DOHH2 (cell line): Measurements from ENCODE around the gene KRT24.

Source experiments
- H3F3A ChIP-seq: fragments of 200-600 bp; sonication (generic), shearing (Covaris generic); 2 replicates; pipeline ENCODE4 v1.6.0; 2016; ENCODE audit warnings: antibody characterized with exemption, mild to moderate bottlenecking; ENCODE audit not compliant: control insufficient read depth, insufficient read depth
- H3K27ac ChIP-seq: fragments of 200-600 bp; sonication (generic); 2 replicates; pipeline ENCODE4 v1.5.1; 2014; ENCODE audit warnings: low read depth, mild to moderate bottlenecking, low read length, moderate library complexity
- H3K27me3 ChIP-seq: fragments of 200-600 bp; sonication (generic); 2 replicates; pipeline ENCODE4 v1.6.1; 2014; ENCODE audit warnings: mild to moderate bottlenecking, low read length, mixed read lengths; ENCODE audit not compliant: control insufficient read depth
- H3K36me3 ChIP-seq: fragments of 200-600 bp; sonication (generic); 2 replicates; pipeline ENCODE4 v1.6.1; 2014; ENCODE audit warnings: mild to moderate bottlenecking, low read length, moderate library complexity, mixed read lengths; ENCODE audit not compliant: control insufficient read depth
- H3K4me1 ChIP-seq: fragments of 200-600 bp; sonication (generic); 2 replicates; pipeline ENCODE4 v1.6.1; 2014; ENCODE audit warnings: mild to moderate bottlenecking, low read length, mixed read lengths; ENCODE audit not compliant: control insufficient read depth
- H3K4me2 ChIP-seq: fragments of 200-600 bp; sonication (generic); 2 replicates; pipeline ENCODE4 v1.6.0; 2014; ENCODE audit warnings: mild to moderate bottlenecking, low read length, moderate library complexity
- H3K4me3 ChIP-seq: fragments of 200-600 bp; sonication (generic); 2 replicates; pipeline ENCODE4 v1.5.1; 2014; ENCODE audit warnings: mild to moderate bottlenecking, low read length, mixed read lengths
- H3K79me2 ChIP-seq: fragments of 200-600 bp; sonication (generic); 2 replicates; pipeline ENCODE4 v1.6.1; 2014; ENCODE audit warnings: mild to moderate bottlenecking, low read length, mixed read lengths; ENCODE audit not compliant: control insufficient read depth
- H3K9me2 ChIP-seq: fragments of 200-600 bp; sonication (generic); replicated peaks from 2 replicates; pipeline ENCODE4 v1.6.1; 2014; ENCODE audit warnings: mild to moderate bottlenecking, low read length, mixed read lengths; ENCODE audit not compliant: control insufficient read depth
- H3K9me3 ChIP-seq: fragments of 200-600 bp; sonication (generic); 2 replicates; pipeline ENCODE4 v1.6.1; 2014; ENCODE audit warnings: antibody characterized with exemption, low read length, mixed read lengths; ENCODE audit not compliant: control insufficient read depth, insufficient read depth
- H4K20me1 ChIP-seq: fragments of 200-600 bp; sonication (generic); 2 replicates; pipeline ENCODE4 v1.6.0; 2014; ENCODE audit warnings: low read depth, mild to moderate bottlenecking, antibody characterized with exemption, low read length, moderate library complexity; ENCODE audit not compliant: control insufficient read depth, insufficient read depth
- CTCF ChIP-seq: fragments of 200-600 bp; sonication (generic); IDR thresholded peaks from one replicate; pipeline ENCODE4 v1.5.1; 2014; ENCODE audit warnings: antibody characterized with exemption, mild to moderate bottlenecking, low read depth, low read length; ENCODE audit not compliant: poor library complexity, severe bottlenecking
- EZH2phosphoT487 ChIP-seq: fragments of 200-600 bp; sonication (generic); IDR thresholded peaks from 2 replicates; pipeline ENCODE4 v1.6.1; 2017; ENCODE audit warnings: borderline replicate concordance, mild to moderate bottlenecking, antibody characterized with exemption, low read length, moderate library complexity, mixed read lengths

The KRT24 gene

DNA sequence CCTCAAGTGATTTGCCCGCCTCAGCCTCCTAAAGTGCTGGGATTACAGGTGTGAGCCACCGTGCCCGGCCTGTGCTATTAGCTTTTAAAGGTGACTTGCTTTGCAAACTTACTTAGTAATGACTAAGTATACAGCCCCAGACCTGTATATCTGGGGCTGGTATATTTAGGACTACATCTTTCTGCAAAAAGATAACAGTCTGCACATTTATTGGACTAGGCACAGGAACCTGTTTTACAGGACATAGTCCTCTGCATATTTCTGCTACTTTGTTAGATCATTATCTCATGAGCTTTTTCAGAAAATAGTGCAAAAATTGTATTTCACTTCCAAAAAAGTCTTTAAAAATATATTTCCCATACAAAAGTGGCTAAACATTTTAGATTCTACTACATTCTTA is 1.3 kb downstream of the KRT24 start:
- Histone ChIP-seq H3K79me2 (no peaks in the 10 kb centered on the region), H3K4me2 (no peak overlapping the region), H3K9me3 (no peaks in the 10 kb centered on the region), H3K9me2 (no peaks in the 10 kb centered on the region), H3K4me3 (no peak overlapping the region), H3K27ac (no peak overlapping the region), H3K27me3 (peaks cover 14% of the 10 kb centered on the region), H3K36me3 (no peaks in the 10 kb centered on the region), H3K4me1 (no peaks in the 10 kb centered on the region), H4K20me1 (no peaks in the 10 kb centered on the region), H3F3A (no peaks in the 10 kb centered on the region)
- TF ChIP-seq CTCF: no peak
- TF ChIP-seq EZH2phosphoT487: no peak

GRCh38 chr17:40699853-40700252 is 3.7 kb downstream of the KRT24 start:
- no peak for TF ChIP-seq EZH2phosphoT487
- TF ChIP-seq CTCF: no peak
- no peaks in the 10 kb centered on the region for H3K4me1 ChIP-seq
- no peaks in the 10 kb centered on the region for H3K36me3 ChIP-seq
- H3K27ac ChIP-seq: no peak overlapping the region
- no peaks in the 10 kb centered on the region for H3K9me2 ChIP-seq
- no peak overlapping the region for H3K4me2 ChIP-seq
- no peaks in the 10 kb centered on the region for H4K20me1 ChIP-seq
- no peaks in the 10 kb centered on the region for H3F3A ChIP-seq
- peaks cover 19% of the 10 kb centered on the region for H3K27me3 ChIP-seq
- no peak overlapping the region for H3K4me3 ChIP-seq
- H3K9me3 ChIP-seq: no peaks in the 10 kb centered on the region
- no peaks in the 10 kb centered on the region for H3K79me2 ChIP-seq

- no peaks in the 10 kb centered on the region for H3F3A ChIP-seq
- no peaks in the 10 kb centered on the region for H3K79me2 ChIP-seq
- no peaks in the 10 kb centered on the region for H3K9me3 ChIP-seq
- TF ChIP-seq EZH2phosphoT487 (no peak), CTCF (no peak)
- H3K9me2 ChIP-seq: no peaks in the 10 kb centered on the region
- H4K20me1 ChIP-seq: no peaks in the 10 kb centered on the region
- H3K36me3 ChIP-seq: no peaks in the 10 kb centered on the region
- H3K27ac ChIP-seq: no peak overlapping the region
- no peak overlapping the region for H3K4me2 ChIP-seq
- no peak overlapping the region for H3K4me3 ChIP-seq
- peaks cover 16% of the 10 kb centered on the region for H3K27me3 ChIP-seq
- no peaks in the 10 kb centered on the region for H3K4me1 ChIP-seq
Measured at GRCh38 chr17:40699371-40699770, 4.2 kb downstream of the KRT24 start.

DNA sequence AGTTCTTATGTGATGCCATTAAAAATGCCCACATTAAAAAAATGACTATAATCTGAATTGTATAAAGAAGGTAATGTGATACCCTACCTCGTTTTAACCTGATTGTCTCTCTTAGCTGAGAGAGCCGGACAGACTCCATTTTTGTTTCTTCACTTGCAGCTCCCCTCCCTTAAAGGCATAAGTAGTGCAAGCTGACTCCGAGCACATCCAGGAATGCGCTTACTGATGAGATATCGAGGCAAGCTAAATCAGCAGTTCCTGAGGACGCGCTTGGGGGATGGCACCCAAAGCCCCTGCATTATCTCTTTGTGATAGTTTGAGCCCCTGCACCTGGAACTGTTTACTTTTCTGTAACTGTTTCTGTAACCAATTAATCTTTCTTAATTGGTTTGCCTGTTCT is 6.3 kb downstream of the KRT24 start:
- H3K27me3 ChIP-seq: peaks cover 15% of the 10 kb centered on the region

More for the DNA sequence above, 6.3 kb downstream of the KRT24 start:
- Histone ChIP-seq H3K27ac (no peak overlapping the region), H3K36me3 (no peaks in the 10 kb centered on the region), H3K4me2 (no peak overlapping the region), H3K4me3 (no peak overlapping the region), H3K79me2 (no peaks in the 10 kb centered on the region), H3F3A (no peaks in the 10 kb centered on the region), H3K4me1 (no peaks in the 10 kb centered on the region), H3K9me3 (no peaks in the 10 kb centered on the region), H3K9me2 (no peaks in the 10 kb centered on the region), H4K20me1 (no peaks in the 10 kb centered on the region)
- no peak for TF ChIP-seq CTCF
